ENCODE data around the gene FBXO31. TPM values are rescaled to one million over a fixed set of nuclear protein-coding genes. Genes with fewer than 3 reads are reported as not detected.

Gene FBXO31
- total and polyA plus RNA-seq, 9 of the 15 experiments (the other 6 are each of a cell fraction or from before 2014, with no cell fraction given): 0.18 to 33.3 (median 10.9) TPM

DNA sequence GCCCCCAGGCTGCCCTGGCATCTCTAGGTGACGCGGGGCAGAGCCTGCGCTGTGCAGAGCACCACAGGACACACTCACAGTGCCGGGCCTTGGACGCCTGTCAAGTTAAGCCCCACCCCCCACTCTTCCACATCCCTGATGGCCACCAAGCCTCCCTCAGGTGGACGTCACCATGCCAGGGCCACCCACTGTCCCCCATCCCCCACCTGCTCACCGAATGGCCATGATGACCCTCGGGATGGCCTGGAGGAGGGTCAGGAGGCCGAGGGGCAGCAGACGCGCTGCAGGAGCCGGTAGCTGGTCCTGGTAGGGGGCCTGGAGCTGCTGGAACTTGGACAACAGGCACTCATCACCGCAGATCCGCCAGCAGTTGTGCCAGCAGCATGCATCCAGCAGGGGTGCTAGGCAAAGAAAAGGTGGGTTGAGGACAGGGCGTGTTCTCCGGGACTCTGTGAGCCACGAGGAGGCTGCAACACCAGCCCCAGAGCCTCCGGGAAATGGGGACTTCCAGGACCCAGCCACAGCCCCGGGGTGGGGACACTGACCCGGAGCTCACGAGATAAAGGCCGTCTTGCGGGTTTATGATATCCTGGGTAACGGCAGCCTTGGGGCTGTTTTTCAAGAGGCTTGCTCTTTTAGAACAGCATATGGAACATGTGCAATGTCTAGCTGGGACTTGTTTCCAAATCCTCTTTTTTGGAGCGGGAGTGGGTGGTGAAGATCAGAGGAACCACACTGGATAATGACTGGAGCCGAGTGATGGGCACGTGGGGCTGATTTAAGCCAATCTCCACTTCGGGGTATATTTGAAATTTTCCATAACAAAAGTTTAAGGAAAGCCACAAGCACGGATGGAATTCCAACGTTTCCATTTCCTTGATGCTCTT is 77.8 kb downstream of the FBXO31 start (continued):
- TF ChIP-seq NRF1 (conservative IDR thresholded peaks at IDR 0.05 in 1 of 2, IDR thresholded peaks at IDR 0.05 in 1 of 2) (peak; percentile 51 to 63), GATAD2B (IDR thresholded peaks at IDR 0.05; ENCODE audit: borderline replicate concordance) (0 out of 2 replicates have a peak, but pooled peaks have one; percentile 42), ARID1B (IDR thresholded peaks at IDR 0.05) (peak; percentile 55; the same call in 1 of the 2 replicates), MITF (IDR thresholded peaks at IDR 0.05) (0 out of 2 replicates have a peak, but pooled peaks have one; percentile 4), TEAD4 (IDR thresholded peaks at IDR 0.05; ENCODE audit: low read length) (0 out of 2 replicates have a peak, but pooled peaks have one; percentile 10), TEAD4 (CRISPR knock-in tag; IDR thresholded peaks at IDR 0.05; ENCODE audit: borderline replicate concordance) (no peak), ZNF354B (CRISPR knock-in tag; IDR thresholded peaks at IDR 0.05) (no peak), ZNF551 (CRISPR knock-in tag; IDR thresholded peaks at IDR 0.05) (no peak), HDAC1 (IDR thresholded peaks at IDR 0.05) (peak in 1 of 2 experiments; percentile 36; a peak in 1 of 4 replicates), ILF3 (IDR thresholded peaks at IDR 0.05; ENCODE audit: borderline replicate concordance) (no peak), ZNF589 (CRISPR knock-in tag; IDR thresholded peaks at IDR 0.05; ENCODE audit: low read depth) (peak; percentile 35; the same call in 1 of the 2 replicates), ZNF639 (CRISPR knock-in tag; conservative IDR thresholded peaks at IDR 0.05 in 1 of 2, IDR thresholded peaks at IDR 0.05 in 1 of 2) (peak in 1 of 2 experiments; percentile 34; a peak in 1 of 4 replicates), CREB3 (tag; conservative IDR thresholded peaks at IDR 0.05; ENCODE audit: low read depth) (no peak), PTTG1 (tag; IDR thresholded peaks at IDR 0.05; ENCODE audit: low read depth) (no peak), PHF8 (IDR thresholded peaks at IDR 0.05; ENCODE audit: borderline replicate concordance, low read length) (peak; percentile 62; the same call in 1 of the 2 replicates), NBN (IDR thresholded peaks at IDR 0.05; ENCODE audit: low read depth) (0 out of 2 replicates have a peak, but pooled peaks have one; percentile 54), BACH1 (tag; IDR thresholded peaks at IDR 0.05) (no peak)
- TF ChIP-seq, protein P1, sequence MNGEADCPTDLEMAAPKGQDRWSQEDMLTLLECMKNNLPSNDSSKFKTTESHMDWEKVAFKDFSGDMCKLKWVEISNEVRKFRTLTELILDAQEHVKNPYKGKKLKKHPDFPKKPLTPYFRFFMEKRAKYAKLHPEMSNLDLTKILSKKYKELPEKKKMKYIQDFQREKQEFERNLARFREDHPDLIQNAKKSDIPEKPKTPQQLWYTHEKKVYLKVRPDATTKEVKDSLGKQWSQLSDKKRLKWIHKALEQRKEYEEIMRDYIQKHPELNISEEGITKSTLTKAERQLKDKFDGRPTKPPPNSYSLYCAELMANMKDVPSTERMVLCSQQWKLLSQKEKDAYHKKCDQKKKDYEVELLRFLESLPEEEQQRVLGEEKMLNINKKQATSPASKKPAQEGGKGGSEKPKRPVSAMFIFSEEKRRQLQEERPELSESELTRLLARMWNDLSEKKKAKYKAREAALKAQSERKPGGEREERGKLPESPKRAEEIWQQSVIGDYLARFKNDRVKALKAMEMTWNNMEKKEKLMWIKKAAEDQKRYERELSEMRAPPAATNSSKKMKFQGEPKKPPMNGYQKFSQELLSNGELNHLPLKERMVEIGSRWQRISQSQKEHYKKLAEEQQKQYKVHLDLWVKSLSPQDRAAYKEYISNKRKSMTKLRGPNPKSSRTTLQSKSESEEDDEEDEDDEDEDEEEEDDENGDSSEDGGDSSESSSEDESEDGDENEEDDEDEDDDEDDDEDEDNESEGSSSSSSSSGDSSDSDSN (IDR thresholded peaks at IDR 0.05; ENCODE audit: borderline replicate concordance in 1 of 2, low read depth in 2 of 2, low read length in 2 of 2): peak in 1 of 2 experiments; percentile 80; a peak in 1 of 4 replicates
- TF ChIP-seq, protein P2, sequence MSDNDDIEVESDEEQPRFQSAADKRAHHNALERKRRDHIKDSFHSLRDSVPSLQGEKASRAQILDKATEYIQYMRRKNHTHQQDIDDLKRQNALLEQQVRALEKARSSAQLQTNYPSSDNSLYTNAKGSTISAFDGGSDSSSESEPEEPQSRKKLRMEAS (CRISPR knock-in tag; IDR thresholded peaks at IDR 0.05): peak; percentile 91

Measured in K562 (cell line).